ENCODE data around the gene VPS50.
"Not testable (repeated sequence)": the region's sequence is repeated elsewhere in the genome, so short reads cannot be mapped to it uniquely, and the experiment has no call there.

VPS50 gene

GRCh38 chr7:93337052-93337451 is 104.9 kb downstream of the VPS50 start:
- no peak for DNase-seq

- DNase-seq: not testable (repeated sequence)
These were observed 110.0 kb downstream of the VPS50 start for GRCh38 chr7:93342178-93342577.

GRCh38 chr7:93350338-93350737 is 118.2 kb downstream of the VPS50 start:
- DNase-seq: no peak

GRCh38 chr7:93352881-93353280 is 120.7 kb downstream of the VPS50 start:
- DNase-seq: no peak

DNA sequence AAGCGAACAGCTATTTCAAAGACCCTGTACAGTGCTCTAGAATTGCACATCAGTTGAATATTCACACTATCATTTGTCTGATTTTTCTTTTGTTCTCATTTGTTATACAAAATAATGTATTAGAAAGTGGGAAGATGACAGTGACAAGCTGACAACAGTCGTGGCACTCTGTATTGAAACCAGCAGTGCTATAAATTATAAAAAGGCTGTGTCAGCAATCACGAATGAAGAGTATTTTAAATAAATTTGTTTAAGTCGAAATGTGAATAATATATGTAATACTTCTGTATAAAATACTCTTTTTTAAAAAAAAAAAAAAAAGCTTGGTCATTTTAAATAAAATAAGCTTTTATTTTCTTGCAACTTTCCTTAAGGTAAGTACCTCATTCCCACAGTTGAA is 122.6 kb downstream of the VPS50 start:
- DNase-seq: no peak

- DNase-seq: no peak
These were observed 127.5 kb downstream of the VPS50 start for GRCh38 chr7:93359520-93360198.

GRCh38 chr7:93361853-93362252 is 129.7 kb downstream of the VPS50 start:
- DNase-seq: no peak

DNA sequence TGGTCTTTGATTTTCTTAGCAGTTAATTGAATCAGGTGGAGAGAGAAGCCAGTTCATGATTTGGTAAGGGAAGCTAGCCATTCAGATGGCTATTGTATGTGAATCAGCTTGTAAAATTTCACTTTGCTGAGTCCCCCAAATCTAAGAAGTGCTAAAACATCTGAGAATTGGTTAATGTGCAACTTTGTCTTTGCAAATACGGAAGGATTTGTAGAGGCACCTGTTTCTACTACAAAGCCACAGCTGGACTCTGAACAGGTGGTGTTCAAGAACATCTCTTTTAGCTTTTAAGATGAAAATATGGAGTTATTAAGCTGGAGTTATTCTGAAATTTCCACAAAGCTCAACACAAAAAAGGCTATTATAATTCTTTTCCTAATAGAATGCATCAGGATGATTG is 132.6 kb downstream of the VPS50 start:
- DNase-seq: peak; percentile 47

- DNase-seq: no peak
These were observed 133.2 kb downstream of the VPS50 start for GRCh38 chr7:93365341-93365740.

DNA sequence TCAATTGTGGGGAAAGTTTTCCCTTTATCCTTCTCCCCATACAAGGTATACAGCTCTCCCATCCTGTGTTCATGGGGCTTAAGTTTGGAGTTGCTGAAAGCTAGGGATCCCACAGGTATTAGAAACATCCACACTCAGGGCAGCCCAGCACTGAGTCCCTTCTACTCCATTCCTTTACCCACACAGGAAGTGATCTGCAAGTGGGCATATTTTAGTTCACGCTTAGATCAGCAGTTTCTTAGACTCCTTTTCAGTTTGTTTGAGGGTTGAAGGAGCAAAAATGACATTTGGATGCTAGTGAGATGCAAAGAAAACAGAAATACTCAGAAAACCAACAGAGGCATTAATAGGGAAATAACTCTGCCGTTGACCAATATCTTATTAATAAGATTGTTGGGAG is 134.7 kb downstream of the VPS50 start:
- peak; percentile 63 for DNase-seq

DNA sequence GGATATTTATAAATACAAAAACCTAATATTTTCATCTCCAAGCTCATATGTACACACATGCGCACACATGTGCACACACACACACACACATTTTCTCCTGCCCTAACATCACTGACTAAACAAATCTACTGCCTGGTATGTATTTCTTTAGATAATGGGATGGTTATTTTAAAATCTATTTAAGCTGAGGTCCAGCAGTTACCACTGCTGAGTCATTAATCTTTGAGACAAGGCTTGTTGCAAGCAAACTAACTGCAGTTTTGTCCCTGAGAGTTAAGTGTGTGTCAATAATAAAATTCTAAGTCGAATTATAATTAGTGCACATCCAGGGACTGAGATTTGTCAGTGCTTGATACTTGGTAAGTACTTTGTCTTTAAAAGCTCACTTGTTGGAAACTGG is 135.1 kb downstream of the VPS50 start:
- DNase-seq: peak; percentile 16

GRCh38 chr7:93370937-93371336 is 138.8 kb downstream of the VPS50 start:
- not testable (repeated sequence) for DNase-seq

DNA sequence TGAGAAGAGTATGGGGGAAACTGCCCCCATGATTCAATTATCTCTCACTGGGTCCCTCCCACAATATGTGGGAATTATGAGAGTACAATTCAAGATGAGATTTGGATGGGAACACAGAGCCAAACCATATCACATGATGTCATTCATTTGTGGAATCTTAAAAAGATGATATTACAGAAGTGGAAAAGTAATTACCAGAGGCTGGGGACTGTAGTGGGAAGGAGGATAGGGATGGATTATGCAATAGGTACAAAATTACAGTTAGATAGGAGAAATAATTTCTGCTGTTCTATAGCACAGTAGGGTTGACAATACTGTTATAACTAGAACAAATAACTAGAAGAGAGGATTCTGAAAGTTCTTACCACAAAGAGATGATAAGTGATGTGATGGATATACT is 141.4 kb downstream of the VPS50 start:
- no peak for DNase-seq

GRCh38 chr7:93374345-93374940 is 142.3 kb downstream of the VPS50 start:
- peak; percentile 56 for DNase-seq

GRCh38 chr7:93375603-93376002 is 143.4 kb downstream of the VPS50 start:
- DNase-seq: no peak

DNA sequence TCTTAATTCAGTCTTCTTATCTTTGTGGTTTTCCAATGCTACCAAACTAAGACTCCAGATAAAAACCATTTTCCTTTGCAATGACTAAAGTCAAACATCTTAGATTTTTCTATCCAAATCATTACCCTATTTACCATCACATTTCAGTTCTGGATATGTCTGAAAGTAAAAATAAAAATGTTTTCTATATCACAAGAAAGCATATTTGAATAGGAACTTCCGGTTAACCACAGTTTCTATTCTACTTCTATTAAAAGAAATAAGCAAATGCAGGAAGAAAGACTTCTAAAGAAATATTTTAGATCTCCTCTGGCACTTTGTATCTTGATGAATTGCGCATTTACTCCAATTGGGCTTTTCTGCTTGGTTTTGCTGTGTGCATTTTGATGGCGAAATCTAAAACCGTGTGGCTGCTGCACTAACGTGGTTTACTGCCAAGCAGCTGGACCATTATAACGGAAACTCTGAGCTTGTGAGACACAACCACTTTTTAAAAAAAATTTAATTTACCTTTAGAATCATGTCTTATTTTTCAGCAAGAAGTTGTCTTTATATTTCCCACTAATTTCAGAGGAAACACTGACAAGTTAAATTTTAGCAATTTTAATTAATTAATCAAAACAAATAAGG is 146.1 kb downstream of the VPS50 start:
- DNase-seq: no peak

DNA sequence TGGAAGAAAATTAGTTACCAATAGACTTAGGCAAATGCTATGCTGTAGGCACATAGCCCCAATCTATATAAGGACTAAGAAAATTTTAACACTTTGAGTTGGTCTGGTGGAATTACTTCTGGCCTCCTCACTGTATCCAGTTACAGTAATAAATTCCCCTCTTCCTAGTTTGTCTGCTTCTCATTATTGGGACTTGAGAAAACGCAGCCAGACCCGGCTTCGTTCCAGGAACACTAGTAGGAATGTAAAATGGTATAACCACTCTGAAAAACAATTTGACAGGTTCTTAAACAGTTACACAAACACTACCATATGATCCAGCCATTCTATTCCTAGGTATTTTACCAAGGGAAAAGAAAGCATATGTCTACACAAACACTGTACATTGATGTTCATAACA is 150.2 kb downstream of the VPS50 start:
- no peak for DNase-seq

- DNase-seq: no peak
These were observed 158.5 kb downstream of the VPS50 start for GRCh38 chr7:93390660-93391059.

DNA sequence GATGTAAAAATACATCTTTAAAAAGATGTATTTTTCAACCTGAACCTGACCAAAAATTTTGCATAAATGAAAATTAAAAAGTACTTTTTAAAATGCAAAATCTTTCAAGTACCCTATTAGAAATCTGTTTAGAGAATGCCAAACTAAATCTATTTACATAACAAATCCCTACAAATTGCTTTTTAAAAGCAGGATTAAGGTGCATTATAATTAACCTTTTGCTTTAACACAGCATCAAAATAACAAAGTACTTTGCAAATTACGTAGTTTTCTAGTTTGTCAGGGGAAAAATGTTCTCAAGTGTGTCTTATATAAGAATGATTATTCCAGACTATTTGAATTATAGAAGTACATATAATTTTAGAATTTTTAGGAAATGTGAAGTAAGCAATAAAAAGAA is 160.8 kb downstream of the VPS50 start:
- DNase-seq: no peak

GRCh38 chr7:93399642-93400041 is 167.5 kb downstream of the VPS50 start:
- no peak for DNase-seq

DNA sequence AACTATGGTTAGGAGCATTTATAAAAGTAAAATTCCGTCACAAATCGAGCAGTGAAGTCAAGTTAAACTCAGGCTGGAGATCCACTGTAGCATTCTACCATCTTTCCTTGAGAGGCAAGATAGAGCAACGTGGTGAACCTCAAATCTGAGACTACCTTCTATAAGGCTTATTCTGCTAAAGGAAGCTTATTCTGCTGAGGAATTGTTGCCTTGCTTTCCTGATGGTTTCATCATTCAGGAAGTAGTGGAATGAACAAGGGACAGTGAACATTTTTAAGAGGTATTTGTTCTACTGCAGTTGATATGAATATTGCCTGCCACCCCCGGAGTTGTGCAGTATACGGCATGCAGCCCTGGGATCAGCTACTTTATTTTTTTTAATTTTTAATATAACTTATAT is 170.8 kb downstream of the VPS50 start:
- no peak for DNase-seq

DNA sequence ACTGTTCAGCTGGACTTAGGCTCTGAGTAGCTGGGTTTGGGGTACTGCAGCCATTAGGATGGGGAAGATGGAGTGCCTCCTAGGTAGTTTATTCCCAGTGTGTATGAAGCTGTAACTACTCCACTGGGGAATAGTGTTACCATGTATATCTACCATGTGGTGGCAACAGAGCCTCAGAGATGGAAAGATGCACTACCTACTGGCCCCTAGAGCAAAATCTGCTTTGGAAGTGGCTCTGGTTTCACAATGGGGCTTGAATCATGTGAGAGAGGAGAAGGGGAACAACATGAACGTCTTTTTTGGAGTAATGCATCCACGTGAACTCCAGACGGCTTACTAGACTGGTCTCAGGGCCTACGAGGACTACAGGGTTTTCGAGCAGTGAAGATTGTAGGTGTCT is 175.1 kb downstream of the VPS50 start:
- DNase-seq: no peak

- DNase-seq: no peak
These were observed 177.2 kb downstream of the VPS50 start for GRCh38 chr7:93409324-93409723.

Measured in RPMI8226 (cell line).